Activated CD8-positive, alpha-beta memory T cell treated with anti-CD3 and anti-CD28 coated beads, Interleukin-2, amount 50 U/mL, for 1 hour (primary cell): ENCODE data around the gene MED12L.
"Not testable (repeated sequence)": the region's sequence is repeated elsewhere in the genome, so short reads cannot be mapped to it uniquely, and the experiment has no call there.

Experiments used
- DNase-seq: peaks from one replicate; pipeline ENCODE4 v3.0.0-alpha.2; 2020; ENCODE audit errors: extremely low read depth

Gene MED12L

DNA sequence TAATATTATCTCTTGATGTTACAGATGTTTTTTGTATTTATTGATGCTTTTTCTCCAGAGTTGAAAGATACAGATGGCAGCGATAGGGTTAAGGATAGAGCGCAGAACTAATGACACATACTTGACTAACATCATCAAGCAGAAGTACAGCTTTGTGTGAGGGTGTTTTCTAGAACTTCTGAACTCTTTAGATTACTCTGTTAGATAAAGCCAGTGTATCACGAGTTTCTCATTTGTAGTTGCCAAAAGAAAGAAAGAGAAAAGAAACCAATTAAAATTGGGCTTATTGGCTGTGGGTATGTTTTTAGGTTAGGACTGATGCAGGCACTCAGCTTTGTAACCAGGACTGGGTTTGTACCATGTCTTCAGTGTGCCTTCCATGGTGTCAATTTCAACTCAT, 124.2 kb downstream of the MED12L start:
- no peak for DNase-seq

DNA sequence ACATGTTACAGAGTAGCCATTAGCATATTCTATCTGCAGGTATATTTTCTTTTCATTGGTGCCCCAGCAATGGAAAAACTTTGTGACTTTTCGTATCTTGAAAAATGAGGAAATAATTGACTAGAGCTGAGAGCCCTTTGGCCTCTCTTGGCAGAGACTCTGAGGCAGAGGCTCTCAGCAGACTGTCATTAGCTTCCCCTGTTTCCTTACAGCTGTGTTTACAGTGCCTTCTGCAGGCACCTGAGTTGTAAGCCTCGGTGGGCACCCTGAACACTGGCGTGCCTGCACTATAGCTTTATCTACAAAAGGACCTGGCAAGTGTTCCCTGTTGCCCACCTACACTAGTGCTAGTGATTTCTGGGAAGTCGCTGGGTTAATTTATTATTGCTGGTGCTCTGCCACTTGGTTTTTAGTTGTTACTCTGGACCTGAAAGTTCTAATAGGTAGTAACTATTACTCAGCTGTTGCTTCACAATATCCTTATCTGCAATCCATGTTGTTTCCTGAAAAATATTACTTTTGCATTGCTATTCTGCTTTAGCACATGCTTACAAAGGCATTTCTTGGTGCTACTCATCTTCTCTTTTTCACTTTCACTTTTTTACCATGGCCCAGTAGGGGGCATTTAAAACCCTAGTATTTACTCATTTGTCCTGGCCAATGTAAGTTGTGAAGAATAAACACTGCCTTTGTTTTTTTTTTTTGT, 125.4 kb downstream of the MED12L start:
- no peak for DNase-seq

DNA sequence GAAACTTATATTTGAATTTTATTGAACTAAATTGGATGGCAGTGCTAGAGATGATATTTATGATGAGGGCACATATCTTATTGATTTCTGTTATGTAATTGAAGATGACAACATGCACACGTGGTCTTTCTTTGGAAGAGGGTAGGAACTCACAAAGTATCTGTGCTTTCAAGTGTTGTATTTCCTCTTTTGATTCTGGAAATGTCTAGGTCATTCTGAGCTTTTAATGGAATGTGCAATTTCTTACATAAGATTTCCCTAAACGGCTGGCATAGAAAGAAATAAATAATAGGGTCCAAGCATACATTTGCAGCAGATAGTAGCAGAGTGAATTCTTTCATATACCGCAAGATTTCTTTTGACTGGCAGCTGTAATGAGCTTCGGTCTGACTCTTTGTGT, 127.7 kb downstream of the MED12L start:
- DNase-seq, result no peak

DNA sequence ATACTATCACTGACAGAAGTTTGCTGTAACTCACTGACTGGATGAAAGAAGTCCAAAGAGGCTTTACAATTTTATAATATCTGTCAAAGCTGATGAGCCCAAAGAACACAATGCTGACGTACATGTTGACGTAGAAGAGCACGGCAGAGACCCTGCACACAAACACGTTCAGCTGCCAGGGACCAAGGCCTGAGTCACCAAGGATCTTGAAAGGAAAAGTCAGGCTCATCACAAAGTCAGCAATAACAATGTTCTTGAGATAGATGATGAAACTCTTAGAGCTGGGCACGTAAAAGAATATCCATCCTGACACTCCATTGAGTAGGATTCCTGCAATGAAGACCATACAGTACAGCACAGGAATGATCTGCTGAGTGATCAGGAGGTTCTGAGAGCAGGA, 128.4 kb downstream of the MED12L start:
- no peak for DNase-seq

DNA sequence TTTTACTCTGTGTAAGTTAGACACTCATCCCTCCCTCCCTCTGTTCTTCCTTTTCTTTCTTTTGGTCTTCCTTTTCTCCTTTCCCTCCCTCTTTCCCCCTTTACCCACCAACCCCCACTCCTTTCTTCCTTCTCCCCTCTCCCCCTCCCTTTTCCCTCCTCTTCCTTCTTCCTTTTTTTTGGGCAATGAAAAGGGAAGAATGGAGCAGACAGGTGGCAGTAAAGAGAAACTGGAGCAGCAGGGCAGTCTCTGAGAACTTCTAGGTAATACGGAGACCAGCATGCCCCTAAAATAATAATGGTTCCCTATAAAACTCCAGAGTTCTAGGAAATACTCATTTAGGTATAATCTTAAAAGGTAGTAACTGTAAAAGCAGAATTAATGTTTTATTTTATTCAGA, 129.0 kb downstream of the MED12L start:
- no peak for DNase-seq

DNA sequence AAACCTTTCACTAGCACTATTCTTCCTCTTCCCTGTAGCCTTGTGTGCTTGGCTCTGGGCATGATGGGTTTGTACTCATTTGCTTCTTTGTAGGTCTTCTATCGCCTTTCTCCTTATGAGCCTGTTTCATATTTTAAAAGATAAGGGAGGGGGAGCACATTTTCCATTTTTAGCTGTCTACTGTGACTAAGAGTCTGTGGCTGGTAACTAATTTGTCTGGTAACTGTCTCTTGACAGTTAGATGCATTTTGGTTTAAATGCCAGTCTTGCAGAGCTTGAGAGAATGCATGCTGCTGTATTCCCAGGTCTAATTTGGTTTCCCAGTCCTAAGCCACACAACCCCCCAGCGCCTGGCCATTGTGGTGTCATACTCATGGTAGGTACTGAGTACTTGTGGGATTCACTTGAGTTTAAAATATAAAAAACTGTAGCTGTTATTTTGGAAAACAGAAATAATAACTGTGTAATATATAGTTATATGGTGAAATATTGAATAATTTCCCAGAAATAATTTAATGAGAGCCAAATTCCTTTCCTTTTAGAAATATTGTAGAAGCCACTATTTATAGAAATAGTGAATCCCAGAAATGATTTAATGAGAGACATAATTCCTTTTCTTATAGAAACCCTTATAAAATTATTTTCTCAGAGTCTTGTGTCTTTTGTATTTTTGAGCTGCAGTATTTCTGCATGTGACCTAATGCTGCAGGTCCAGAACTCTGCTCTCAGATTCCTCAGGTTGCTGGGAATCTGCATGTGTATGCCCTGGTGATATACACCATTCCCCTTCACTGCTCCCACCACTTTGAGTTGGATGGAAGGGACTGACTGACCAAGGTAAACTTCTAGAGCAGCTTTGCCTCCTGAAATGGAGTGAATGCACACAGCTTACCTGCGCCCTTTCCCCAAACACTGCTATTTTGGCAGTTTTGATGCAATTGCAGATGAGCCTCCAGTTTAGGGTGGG, 131.5 kb downstream of the MED12L start:
- DNase-seq, result no peak

DNA sequence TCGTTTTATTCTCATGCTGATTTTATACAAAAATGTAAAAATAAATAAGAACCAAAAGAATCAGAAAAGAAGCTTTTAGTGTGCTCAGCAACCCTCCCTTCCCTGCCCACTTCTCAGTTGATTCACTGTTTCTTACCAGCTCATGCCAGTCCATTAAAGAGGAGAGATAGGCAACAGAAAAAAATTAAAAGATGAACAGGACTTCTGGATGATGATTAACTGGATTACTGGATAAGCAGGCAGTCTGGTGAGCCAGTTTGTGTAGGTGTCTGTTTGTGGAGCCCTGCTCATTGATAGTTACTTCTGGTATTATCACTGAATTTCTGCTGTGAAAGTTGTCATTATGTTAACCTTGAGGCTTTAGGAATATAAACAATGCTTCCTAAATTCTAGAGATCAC, 132.7 kb downstream of the MED12L start:
- no peak for DNase-seq

DNA sequence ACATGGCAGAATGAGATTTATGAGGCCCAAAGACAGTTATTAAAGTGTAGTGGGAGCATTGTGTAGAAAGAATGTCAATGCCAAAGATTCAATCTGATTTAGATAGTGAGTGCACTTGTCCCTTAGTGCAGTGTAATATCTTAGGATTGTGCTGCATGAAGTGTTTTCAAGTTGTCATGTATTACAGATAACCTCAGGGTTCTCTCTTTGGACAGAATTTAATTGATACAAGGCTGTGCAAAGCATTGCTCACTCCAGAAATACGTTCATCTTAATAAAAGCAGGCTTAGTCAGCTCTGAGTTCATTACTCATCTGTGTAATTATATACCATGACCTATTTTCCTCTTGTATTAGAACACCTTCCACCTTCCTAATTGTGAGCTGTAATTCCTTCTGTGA, 133.6 kb downstream of the MED12L start:
- no peak for DNase-seq

DNA sequence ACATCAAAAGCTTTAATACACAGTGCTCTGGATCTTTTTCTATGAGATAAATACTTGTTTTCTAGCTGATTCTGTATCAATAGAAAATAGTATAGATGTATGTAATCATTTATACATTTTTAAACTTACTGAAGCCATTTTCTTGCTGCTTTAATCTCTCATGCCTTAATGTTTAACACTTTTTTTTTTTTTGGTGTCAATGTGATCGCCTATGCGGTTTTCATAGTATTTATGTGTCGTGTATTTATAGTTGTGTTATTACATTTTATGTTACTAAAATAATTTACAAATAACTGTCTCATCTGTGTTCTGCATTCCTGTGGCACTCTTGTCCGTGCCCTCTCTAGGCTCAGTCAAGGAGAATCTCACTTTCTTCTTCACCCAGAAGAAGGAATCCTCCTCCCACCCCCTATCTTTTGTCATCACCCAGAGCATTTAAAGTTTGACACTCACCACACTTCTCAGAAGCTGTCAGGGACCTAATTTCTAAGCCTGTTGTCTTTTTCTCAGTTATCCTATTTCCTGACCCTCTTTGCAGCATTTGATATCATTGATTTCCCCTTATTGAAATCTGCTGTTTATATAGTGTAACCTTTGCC, 138.9 kb downstream of the MED12L start:
- no peak for DNase-seq

DNA sequence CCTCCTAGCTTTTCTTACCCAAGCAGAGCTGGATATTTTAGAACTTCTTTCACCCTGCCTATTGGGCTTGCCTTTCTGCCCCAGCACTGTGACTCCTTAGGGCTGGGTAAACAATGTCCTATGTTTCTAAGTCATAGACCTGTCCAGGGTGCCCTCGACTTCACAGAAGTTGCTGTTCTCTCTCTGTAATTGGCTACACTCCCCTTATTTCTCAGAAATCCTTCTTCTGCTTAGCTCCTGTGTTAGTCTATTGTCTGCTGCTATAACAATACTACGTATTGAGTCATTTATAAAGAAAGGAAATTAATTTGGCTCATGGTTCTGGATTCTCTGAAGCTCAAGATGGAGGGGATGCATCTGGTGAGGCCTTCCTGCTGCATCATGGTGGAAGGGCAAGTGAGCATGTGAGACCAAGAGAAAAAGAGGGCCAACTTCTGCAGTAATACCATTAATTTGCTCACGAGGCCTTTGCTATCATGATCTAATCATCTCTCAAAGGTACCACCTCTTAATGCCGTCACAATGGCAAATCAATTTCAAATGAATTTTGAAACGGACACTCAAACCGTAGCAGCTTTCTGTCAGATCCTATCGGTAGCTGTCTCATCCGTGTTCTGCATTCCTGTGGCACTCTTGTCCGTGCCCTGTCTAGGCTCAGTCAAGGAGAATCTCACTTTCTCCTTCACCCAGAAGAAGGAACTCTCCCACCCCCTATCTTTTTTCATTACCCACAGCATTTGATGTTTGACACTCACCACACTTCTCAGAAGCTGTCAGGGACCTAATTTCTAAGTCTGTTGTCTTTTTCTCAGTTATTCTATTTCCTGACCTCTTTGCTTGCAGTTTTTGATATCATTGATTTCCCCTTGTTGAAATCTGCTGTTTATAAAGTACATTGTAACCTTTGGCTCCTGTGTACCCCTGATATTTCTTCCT, 139.8 kb downstream of the MED12L start:
- DNase-seq, result no peak

DNA sequence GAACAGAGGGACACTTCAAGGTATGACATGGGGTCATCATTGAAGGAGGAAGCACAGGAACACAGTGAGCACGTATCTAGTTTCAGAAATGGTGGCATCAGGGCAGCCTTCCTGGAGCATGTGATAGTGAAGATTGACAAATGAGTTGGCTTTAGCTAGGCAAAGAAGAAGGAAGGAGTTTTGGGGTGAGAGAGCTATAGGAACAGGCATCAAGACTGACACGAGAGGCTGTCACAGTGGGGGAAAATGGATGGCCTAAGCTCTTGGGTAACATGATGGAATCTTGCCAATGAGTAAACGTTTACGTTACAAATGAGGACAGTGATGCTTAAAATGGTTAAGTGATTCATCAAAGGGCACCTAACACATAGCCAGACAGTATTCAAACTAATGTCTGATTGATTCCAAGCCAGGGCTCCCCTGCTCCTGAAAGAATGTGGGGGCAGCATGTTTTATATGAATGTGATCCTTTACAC, 140.7 kb downstream of the MED12L start:
- DNase-seq, result no peak

DNA sequence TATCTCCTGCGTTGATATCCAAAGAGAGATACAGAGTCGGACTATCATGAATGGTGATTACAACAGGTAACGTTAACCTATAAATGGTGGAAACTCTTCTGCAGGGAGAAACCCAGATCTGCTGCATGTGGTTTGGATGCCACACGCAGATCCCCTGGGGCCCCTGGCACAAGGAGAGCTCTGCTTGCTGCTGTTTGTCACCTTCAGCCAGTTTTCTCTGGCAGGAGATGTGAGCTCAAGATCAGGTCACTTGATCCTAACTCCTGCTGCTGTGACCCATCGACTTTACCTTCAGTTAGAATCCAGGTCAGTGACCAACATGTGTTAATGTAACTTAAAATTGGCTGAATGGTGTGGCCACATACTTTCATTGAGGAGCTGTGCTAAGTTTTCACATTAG, 141.4 kb downstream of the MED12L start:
- no peak for DNase-seq

DNA sequence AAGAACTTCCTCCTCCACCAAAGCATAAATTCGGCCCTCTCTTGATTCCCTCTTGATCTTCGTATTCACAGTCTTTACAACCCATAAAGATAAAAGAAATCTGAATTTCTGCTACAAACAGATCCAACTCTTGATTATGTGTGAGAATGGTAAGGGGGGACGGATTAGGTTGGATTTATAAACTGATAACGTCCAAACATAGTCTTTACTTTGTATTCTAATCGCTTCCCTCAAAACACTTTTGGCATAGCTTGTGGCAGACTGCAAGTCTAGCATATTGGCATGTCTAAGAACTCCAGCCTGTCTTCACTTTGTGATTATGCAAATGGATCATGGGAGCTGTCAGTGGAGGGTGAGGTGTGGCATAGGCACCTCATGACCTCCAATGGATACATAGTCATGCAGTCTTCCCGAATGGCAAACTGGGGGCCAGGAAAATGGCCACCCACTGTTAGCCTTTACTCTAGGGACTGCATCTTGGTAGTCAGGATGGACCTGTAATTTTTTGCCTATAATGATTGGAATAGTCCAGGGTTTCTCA, 141.9 kb downstream of the MED12L start:
- DNase-seq, result no peak

DNA sequence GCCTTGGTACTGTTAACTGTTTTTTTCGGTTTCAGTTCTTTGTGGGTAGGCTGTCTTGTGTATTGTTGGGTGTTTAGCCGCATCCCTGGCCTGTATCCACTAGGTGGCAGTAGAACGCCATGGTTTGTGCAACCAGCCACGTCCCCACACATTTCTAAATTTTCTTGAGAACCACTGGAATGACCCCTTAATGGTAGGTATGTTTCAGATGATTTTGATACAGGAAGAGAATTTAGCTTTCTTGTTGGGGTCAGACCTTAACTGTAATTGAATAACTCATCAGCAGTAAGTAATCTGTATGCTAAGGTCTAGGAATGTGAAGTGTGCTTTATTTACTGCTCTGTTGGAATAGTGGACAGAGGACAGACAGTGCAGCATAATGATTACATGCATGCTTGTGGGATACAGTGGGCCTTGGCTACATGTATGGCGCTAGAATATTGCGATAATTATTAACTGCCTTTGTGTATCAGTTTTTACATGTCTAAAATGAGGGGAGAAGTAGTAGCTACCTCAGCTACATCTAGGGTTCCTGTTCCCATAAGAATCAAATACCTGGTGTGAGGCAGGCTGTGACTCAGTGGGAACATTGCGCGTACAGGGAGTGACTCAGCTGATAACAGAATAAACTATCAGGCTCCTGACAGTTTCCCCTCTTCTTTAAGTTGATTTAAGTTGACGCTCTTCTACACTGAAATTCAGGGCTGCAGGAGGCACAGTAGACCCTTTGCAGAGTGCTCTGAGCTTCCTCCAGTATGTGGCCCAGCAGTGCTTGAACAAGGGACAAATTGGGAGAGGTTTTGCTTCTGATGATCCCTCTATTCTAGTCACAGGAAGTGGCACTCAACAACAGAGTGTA, 142.6 kb downstream of the MED12L start:
- peak; percentile 47 for DNase-seq

DNA sequence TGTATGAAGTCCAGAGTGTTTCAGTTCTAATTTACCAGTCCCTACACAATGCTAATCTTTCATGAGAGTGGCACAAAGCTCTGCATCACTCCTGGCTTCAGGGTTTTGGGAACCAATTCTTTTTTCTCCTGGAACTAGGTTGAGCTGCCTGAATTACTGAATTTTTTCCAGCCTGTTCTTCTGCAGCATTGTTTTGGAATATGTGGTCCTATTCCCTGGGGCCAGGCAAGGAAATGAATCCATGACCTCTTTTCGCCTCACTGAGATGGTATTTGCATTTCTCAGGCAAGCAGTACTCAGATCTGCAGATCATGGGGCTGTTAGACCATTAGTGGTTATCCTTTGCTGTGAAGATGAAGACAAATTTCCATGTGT, 143.2 kb downstream of the MED12L start:
- DNase-seq, result no peak

DNA sequence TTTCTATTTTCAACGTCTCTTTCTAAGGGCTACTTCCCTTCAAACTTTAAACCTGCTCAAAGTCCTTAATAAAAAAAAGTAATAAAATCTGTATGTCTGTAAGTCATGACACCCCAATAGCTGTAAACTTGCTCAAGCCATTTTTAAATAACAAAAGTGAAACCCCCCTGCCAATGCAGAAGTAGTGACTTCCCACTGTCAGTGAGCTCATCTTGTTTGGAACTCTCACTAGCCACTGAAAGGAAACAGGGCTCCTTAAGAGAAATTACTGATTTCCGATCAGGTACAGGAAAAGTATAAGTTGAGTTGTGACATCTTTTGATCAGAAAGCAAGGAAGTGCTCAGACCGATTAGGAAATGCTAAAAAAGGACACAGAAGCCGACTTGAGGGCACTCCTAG, 145.2 kb downstream of the MED12L start:
- no peak for DNase-seq

DNA sequence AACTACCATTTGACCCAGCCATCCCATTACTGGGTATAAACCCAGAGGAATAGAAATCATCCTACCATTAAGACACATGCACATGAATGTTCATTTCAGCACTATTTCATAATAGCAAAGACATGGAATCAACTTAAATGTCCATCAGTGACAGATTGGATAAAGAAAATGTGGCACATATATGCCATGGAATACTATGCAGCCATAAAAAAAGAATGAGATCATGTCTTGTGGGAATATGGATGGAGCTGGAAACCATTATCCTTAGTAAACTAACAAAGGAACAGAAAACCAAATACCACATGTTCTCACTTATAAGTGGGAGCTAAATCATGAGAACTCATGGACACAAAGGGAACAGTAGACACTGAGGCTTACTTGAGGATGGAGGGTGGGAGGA, 146.9 kb downstream of the MED12L start:
- not testable (repeated sequence) for DNase-seq

DNA sequence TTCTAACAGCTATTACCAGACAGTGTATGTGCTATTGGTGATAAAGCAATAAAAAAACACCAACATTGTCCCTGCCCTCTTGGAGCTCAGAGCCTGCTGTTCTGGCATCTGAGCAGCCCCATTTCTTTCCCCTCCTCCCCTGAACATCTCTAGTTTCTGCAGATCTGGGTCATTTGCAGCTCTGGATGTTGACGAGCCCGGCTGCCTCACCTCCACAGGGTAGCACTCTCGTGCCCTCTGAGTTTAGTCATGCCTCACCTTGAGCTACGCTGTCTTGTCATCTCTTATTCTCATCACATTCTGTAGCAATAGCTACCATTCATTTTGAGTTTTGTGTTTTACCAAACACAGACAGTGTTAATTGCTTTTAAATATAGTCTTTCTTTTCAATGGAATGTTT, 147.5 kb downstream of the MED12L start:
- no peak for DNase-seq

DNA sequence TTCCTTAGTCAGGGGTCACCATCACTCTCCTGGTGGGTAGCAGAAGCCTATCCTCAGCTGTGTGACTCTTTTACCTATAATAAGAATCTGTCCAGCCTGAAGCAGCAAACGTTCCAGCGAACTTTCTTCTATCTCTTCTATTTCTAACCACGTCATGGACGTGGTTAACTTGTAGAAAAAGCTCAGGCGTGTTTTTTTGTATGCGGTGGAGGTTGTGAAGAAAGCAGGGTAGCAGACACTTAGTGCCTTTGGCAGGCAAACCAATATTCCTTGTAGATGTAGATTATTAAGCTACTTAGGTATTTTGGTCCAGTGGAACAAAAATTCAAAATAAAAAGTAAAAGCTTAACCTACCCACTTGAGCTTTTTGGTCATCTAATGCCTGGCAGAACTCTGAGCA, 149.4 kb downstream of the MED12L start:
- no peak for DNase-seq

DNA sequence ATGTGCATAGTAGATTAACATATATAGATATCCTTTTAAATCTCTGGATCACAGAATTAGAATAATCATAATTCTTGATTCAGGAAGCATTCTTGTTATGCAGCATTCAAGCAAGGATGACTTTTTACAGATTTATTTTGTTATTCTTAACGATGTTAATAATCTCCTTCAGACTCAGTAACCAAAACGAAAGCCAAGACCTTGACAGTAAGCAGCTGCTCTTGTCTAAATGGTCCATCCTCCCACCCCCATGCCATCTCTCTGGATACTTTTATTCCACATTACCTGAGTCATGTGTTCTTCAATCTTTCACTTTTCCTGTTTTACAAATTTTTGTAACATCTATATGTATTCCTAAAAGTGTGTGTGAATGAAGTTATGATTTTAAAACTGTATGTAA, 150.9 kb downstream of the MED12L start:
- DNase-seq, result no peak
